A673 (cell line): Measurements from ENCODE around the gene PRTG. TPM values are rescaled to one million over a fixed set of nuclear protein-coding genes. Genes with fewer than 3 reads are reported as not detected.
A peak's percentile ranks its signal among the peaks of the same experiment; 100 is the strongest.

ENCODE experiments used
- BruUV-seq: library from RNA; stranded (reverse); fragments of 400-500 nt; replicated peaks from 2 replicates; lab custom pipeline; 2021; lab: Mats Ljungman, UMichigan
- CTCF ChIA-PET: fragments of 300-600 bp; sonication (Branson Sonifier 250); formaldehyde crosslinking; loops from one replicate; lab custom pipeline; 2022; ENCODE audit warnings: antibody characterized with exemption; lab: Charles Lee
- POLR2A ChIA-PET: fragments of 300-600 bp; sonication (Branson Sonifier 250); formaldehyde crosslinking; loops from one replicate; lab custom pipeline; 2022; ENCODE audit warnings: antibody characterized with exemption; ENCODE audit not compliant: low non-redundant PET; lab: Charles Lee
- DNase-seq: peaks from one replicate; pipeline ENCODE4 v3.0.0-alpha.2; 2015; ENCODE audit warnings: low spot score
- H3K27ac ChIP-seq: fragments of 200-600 bp; sonication (generic); 2 replicates; pipeline ENCODE4 v1.5.1; 2016; ENCODE audit warnings: mixed run types, low read depth, mild to moderate bottlenecking, mixed read lengths, antibody characterized with exemption, low read length; ENCODE audit not compliant: poor library complexity, severe bottlenecking
- H3K27me3 ChIP-seq: fragments of 200-600 bp; sonication (generic); replicated peaks from 2 replicates; pipeline ENCODE4 v1.6.1; 2017; ENCODE audit warnings: mixed run types, low read depth, mild to moderate bottlenecking, mixed read lengths, antibody characterized with exemption, low read length; ENCODE audit not compliant: insufficient read depth, poor library complexity
- H3K36me3 ChIP-seq: fragments of 200-600 bp; sonication (generic); 2 replicates; pipeline ENCODE4 v1.6.1; 2016; ENCODE audit warnings: mixed run types, mild to moderate bottlenecking, mixed read lengths, antibody characterized with exemption, low read length; ENCODE audit not compliant: insufficient read depth, poor library complexity, severe bottlenecking
- H3K4me1 ChIP-seq: fragments of 200-600 bp; sonication (generic); 2 replicates; pipeline ENCODE4 v1.6.1; 2017; ENCODE audit warnings: mixed run types, mild to moderate bottlenecking, mixed read lengths, antibody characterized with exemption, low read length; ENCODE audit not compliant: insufficient read depth, poor library complexity, severe bottlenecking
- H3K4me3 ChIP-seq: fragments of 200-600 bp; sonication (generic); 2 replicates; pipeline ENCODE4 v1.5.1; 2016; ENCODE audit warnings: low read depth, mixed run types, mild to moderate bottlenecking, mixed read lengths, low read length; ENCODE audit not compliant: poor library complexity, severe bottlenecking
- H3K9me3 ChIP-seq: fragments of 200-600 bp; sonication (generic); 2 replicates; pipeline ENCODE4 v1.6.1; 2016; ENCODE audit warnings: mixed run types, low read depth, mild to moderate bottlenecking, mixed read lengths, antibody characterized with exemption, low read length; ENCODE audit not compliant: poor library complexity, severe bottlenecking
- EZH2 ChIP-seq: fragments of 200-600 bp; sonication (generic); IDR thresholded peaks from 2 replicates; pipeline ENCODE4 v1.6.1; 2017; ENCODE audit warnings: borderline replicate concordance, low read depth, mild to moderate bottlenecking, mixed read lengths, antibody characterized with exemption, low read length; ENCODE audit not compliant: poor library complexity, severe bottlenecking
- intact Hi-C: fragments of 100-400 bp; cut with micrococcal nuclease; formaldehyde crosslinking; loops from one replicate; pipeline ENCODE4 v1.10.0; 2022; ENCODE audit not compliant: unreplicated experiment
- total RNA-seq: library from RNA; stranded (reverse); gene quantifications from 2 replicates; pipeline ENCODE4 v1.2.3, GENCODE V29; 2021
- TF ChIP-seq, protein P1 (sequence below): fragments of 300-800, 200-600 bp; sonication (generic); conservative IDR thresholded peaks from 2 replicates; pipeline ENCODE4 v1.5.1; 2017; ENCODE audit warnings: low read depth, mild to moderate bottlenecking, antibody characterized with exemption, low read length, moderate library complexity, mixed read lengths

Gene PRTG
- total RNA-seq, 1 experiment from 2014 or later, result 0.02 TPM

DNA sequence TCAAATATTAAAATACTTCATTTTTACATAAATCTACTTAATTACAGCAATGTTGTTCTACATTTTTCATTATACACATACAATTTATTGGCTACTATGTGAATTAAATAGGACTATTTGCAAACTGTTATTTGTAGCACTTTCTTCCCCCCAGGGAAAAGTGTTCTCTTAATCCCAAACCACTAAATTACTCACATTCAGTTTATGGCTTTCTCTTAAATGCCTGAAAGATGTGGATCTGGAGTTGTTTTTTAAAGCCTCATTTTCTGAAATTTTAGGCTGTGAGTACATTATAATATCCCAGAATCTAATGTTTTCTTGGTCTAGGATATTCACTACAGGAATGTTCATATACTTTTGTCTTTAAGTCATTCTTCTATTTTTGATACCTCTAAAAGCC lies 32.7 kb downstream of the PRTG start:
- intact Hi-C loops, result no loop called here
- H3K27me3 ChIP-seq, result peaks cover 10% of the 10 kb centered on the region
- no TSS peak for BruUV-seq
- H3K4me1 ChIP-seq, result peaks cover 16% of the 10 kb centered on the region
- no peak overlapping the region for H3K4me3 ChIP-seq
- ChIA-PET POLR2A (no interaction called here), CTCF (no interaction called here)
- no peaks in the 10 kb centered on the region for H3K36me3 ChIP-seq
- no peaks in the 10 kb centered on the region for H3K9me3 ChIP-seq
- H3K27ac ChIP-seq, result no peak overlapping the region
- DNase-seq, result peak; percentile 15
- TF ChIP-seq EZH2, result no peak

DNA sequence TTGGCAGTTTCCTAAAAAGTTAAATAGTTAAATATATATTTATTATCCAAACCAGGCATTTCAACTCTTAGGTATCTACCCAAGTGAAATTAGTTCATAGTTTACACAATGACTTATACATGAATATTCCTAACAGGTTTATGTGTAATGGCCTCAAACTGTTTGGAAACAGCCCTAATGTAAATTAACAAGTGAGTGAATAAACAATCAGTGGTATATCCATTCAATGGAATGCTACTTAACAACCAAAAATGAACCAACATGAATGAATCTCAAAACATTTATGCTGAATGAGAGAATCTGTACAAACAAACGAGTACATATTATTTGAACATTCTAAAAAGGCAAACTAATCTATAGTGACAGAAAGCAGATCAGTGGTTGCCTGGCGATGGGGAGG lies 33.5 kb downstream of the PRTG start:
- H3K27me3 ChIP-seq, result peaks cover 10% of the 10 kb centered on the region
- no TSS peak for BruUV-seq
- H3K4me1 ChIP-seq, result peaks cover 18% of the 10 kb centered on the region
- no peak for DNase-seq
- POLR2A ChIA-PET, result no interaction called here
- CTCF ChIA-PET, result no interaction called here
- no peaks in the 10 kb centered on the region for H3K36me3 ChIP-seq
- TF ChIP-seq, protein P1, sequence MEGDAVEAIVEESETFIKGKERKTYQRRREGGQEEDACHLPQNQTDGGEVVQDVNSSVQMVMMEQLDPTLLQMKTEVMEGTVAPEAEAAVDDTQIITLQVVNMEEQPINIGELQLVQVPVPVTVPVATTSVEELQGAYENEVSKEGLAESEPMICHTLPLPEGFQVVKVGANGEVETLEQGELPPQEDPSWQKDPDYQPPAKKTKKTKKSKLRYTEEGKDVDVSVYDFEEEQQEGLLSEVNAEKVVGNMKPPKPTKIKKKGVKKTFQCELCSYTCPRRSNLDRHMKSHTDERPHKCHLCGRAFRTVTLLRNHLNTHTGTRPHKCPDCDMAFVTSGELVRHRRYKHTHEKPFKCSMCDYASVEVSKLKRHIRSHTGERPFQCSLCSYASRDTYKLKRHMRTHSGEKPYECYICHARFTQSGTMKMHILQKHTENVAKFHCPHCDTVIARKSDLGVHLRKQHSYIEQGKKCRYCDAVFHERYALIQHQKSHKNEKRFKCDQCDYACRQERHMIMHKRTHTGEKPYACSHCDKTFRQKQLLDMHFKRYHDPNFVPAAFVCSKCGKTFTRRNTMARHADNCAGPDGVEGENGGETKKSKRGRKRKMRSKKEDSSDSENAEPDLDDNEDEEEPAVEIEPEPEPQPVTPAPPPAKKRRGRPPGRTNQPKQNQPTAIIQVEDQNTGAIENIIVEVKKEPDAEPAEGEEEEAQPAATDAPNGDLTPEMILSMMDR, result no peak
- TF ChIP-seq EZH2, result no peak
- no peak overlapping the region for H3K4me3 ChIP-seq
- no peaks in the 10 kb centered on the region for H3K9me3 ChIP-seq
- intact Hi-C loops, result no loop called here
- H3K27ac ChIP-seq, result no peak overlapping the region

DNA sequence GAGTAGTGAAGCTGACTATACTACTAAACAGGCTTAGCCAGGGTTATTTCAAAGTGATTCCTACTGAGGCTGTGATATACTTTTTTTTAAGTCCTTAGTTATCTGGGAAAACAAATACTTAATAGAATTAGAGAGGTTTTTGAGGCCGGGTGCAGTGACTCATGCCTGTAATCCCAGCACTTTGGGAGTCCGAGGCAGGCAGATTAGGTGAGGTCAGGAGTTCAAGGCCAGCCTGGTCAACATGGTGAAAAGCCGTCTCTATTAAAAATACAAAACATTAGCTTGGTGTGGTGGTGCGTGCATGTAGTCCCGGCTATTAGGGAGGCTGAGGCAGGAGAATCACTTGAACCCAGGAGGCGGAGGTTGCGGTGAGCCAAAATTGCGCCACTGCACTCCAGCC lies 34.2 kb downstream of the PRTG start:
- Histone ChIP-seq H3K27ac (no peak overlapping the region), H3K27me3 (peaks cover 10% of the 10 kb centered on the region), H3K4me3 (no peak overlapping the region), H3K4me1 (peaks cover 21% of the 10 kb centered on the region), H3K9me3 (no peaks in the 10 kb centered on the region), H3K36me3 (no peaks in the 10 kb centered on the region)
- CTCF ChIA-PET, result no interaction called here
- POLR2A ChIA-PET, result no interaction called here
- intact Hi-C loops, result no loop called here
- TF ChIP-seq, protein P1, result no peak
- no peak for TF ChIP-seq EZH2
- BruUV-seq, result no TSS peak
- no peak for DNase-seq

DNA sequence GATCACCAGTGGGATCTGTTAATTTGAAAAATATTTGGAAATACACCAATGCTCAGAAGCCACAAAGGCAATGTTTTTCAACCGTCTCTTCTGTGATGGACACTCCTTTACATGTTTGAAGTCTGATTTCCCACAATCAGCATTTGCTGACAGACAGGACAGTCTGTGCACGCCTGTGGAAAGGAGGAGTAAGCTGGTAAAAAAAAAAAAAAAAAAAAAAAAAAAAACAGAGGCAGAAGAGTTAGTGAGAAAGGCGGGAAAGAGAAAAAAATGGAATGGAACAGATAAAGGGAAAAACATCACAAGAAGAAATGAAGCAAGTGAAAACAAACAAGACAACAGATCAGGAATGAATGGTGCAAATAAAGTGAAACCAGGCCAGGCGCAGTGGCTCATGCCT lies 35.0 kb downstream of the PRTG start:
- TF ChIP-seq, protein P1, result no peak
- no peak for TF ChIP-seq EZH2

More for the DNA sequence above, 35.0 kb downstream of the PRTG start:
- CTCF ChIA-PET, result no interaction called here
- H3K27me3 ChIP-seq, result peaks cover 2% of the 10 kb centered on the region
- no peaks in the 10 kb centered on the region for H3K9me3 ChIP-seq
- intact Hi-C loops, result no loop called here
- BruUV-seq, result no TSS peak
- peaks cover 21% of the 10 kb centered on the region for H3K4me1 ChIP-seq
- POLR2A ChIA-PET, result no interaction called here
- H3K27ac ChIP-seq, result no peak overlapping the region
- no peak for DNase-seq
- no peak overlapping the region for H3K4me3 ChIP-seq
- no peaks in the 10 kb centered on the region for H3K36me3 ChIP-seq
